WI38 (cell line): ENCODE results near the gene STK11.
"Not testable (repeated sequence)": the region's sequence is repeated elsewhere in the genome, so short reads cannot be mapped to it uniquely, and the experiment has no call there.

Source experiments
- H3K4me3 ChIP-seq: 2 replicates; pipeline ENCODE4 v1.5.1; 2011; ENCODE audit warnings: low read depth, mild to moderate bottlenecking, control low read depth, low read length
- CTCF ChIP-seq: IDR thresholded peaks from 2 replicates; pipeline ENCODE4 v1.5.1; 2012; ENCODE audit warnings: low read depth, mild to moderate bottlenecking, control low read depth, low read length

The STK11 gene

GRCh38 chr19:1182727-1183126 lies 22.9 kb upstream of the STK11 start:
- TF ChIP-seq CTCF = no peak
- no peak overlapping the region for H3K4me3 ChIP-seq

GRCh38 chr19:1183543-1184172 lies 21.9 kb upstream of the STK11 start:
- no peak overlapping the region for H3K4me3 ChIP-seq
- no peak for TF ChIP-seq CTCF

- TF ChIP-seq CTCF = no peak
- no peak overlapping the region for H3K4me3 ChIP-seq
Measured at GRCh38 chr19:1189419-1189818, 16.2 kb upstream of the STK11 start.

- no peak overlapping the region for H3K4me3 ChIP-seq
- TF ChIP-seq CTCF = no peak
Measured at GRCh38 chr19:1199531-1199930, 6.0 kb upstream of the STK11 start.

GRCh38 chr19:1200614-1201013 lies 5.0 kb upstream of the STK11 start:
- H3K4me3 ChIP-seq = not testable (repeated sequence)

GRCh38 chr19:1206150-1206863 lies 729 bp downstream of the STK11 start:
- peak overlapping the region; percentile 76 for H3K4me3 ChIP-seq
- no peak for TF ChIP-seq CTCF

GRCh38 chr19:1206864-1207450 lies 1.4 kb downstream of the STK11 start:
- TF ChIP-seq CTCF = no peak
- H3K4me3 ChIP-seq = peak overlapping the region; percentile 76

GRCh38 chr19:1208830-1209229 lies 3.3 kb downstream of the STK11 start:
- not testable (repeated sequence) for H3K4me3 ChIP-seq
